ENCODE measurements around the gene STAT5B.
"Not testable (repeated sequence)": the region's sequence is repeated elsewhere in the genome, so short reads cannot be mapped to it uniquely, and the experiment has no call there.

The STAT5B gene

GRCh38 chr17:42193969-42194899 is 82.0 kb downstream of the STAT5B start, which contains the start of gene GHDC:
Gene GHDC (minus strand): TSS chr17:42194494. CDS start chr17:42193581, 913 bp downstream.
- DNase-seq (ENCODE audit: low spot score), result peak; percentile 84

- DNase-seq (ENCODE audit: low spot score), result no peak
Observed at GRCh38 chr17:42193216-42193968, 82.8 kb downstream of the STAT5B start.

- no peak for DNase-seq (ENCODE audit: low spot score)
Observed at GRCh38 chr17:42192189-42193126, 83.7 kb downstream of the STAT5B start.

- DNase-seq (ENCODE audit: low spot score), result no peak
Observed at GRCh38 chr17:42191275-42191608, 84.9 kb downstream of the STAT5B start.

GRCh38 chr17:42190491-42191274 is 85.5 kb downstream of the STAT5B start:
- DNase-seq (ENCODE audit: low spot score), result no peak

- no peak for DNase-seq (ENCODE audit: low spot score)
Observed at GRCh38 chr17:42189651-42189965, 86.6 kb downstream of the STAT5B start.

GRCh38 chr17:42188749-42189650 is 87.2 kb downstream of the STAT5B start:
- no peak for DNase-seq (ENCODE audit: low spot score)

- DNase-seq (ENCODE audit: low spot score), result no peak
Observed at GRCh38 chr17:42187833-42188232, 88.4 kb downstream of the STAT5B start.

- DNase-seq (ENCODE audit: low spot score), result not testable (repeated sequence)
Observed at GRCh38 chr17:42186191-42186590, 90.0 kb downstream of the STAT5B start.

- no peak for DNase-seq (ENCODE audit: low spot score)
Observed at GRCh38 chr17:42185621-42185930, 90.6 kb downstream of the STAT5B start.

GRCh38 chr17:42184713-42185620 is 91.2 kb downstream of the STAT5B start, which contains the start of gene HCRT:
Gene HCRT (minus strand): TSS chr17:42185452. CDS start chr17:42185365, 87 bp downstream.
- DNase-seq (ENCODE audit: low spot score), result no peak

GRCh38 chr17:42183741-42184711 is 92.2 kb downstream of the STAT5B start:
- DNase-seq (ENCODE audit: low spot score), result peak; percentile 76

- DNase-seq (ENCODE audit: low spot score), result no peak
Observed at GRCh38 chr17:42182927-42183734, 93.1 kb downstream of the STAT5B start.

- DNase-seq (ENCODE audit: low spot score), result no peak
Observed at GRCh38 chr17:42181851-42182207, 94.4 kb downstream of the STAT5B start.

- peak; percentile 92 for DNase-seq (ENCODE audit: low spot score)
Observed at GRCh38 chr17:42180922-42181850, 95.0 kb downstream of the STAT5B start, which contains the start of gene KCNH4. Gene KCNH4 (minus strand): TSS chr17:42181142. CDS start chr17:42180945, 197 bp downstream.

GRCh38 chr17:42180411-42180921 is 95.7 kb downstream of the STAT5B start:
- DNase-seq (ENCODE audit: low spot score), result no peak
